ENCODE measurements around the gene TTC19.

The TTC19 gene

GRCh38 chr17:15999141-15999973, at the start of gene TTC19, which contains the start of gene ZSWIM7:
Gene TTC19 (plus strand): TSS chr17:15999824. CDS start chr17:15999849, 25 bp downstream.
Gene ZSWIM7 (minus strand): TSS chr17:15999704. CDS start chr17:15999594, 110 bp downstream.
- DNase-seq (ENCODE audit: low read depth): peak; percentile 87

GRCh38 chr17:15951368-15952047, 48.1 kb upstream of the TTC19 start:
- DNase-seq (ENCODE audit: low read depth): no peak

- no peak for DNase-seq (ENCODE audit: low read depth)
Measured at GRCh38 chr17:15952048-15952532, 47.5 kb upstream of the TTC19 start.

GRCh38 chr17:15952916-15953790, 46.5 kb upstream of the TTC19 start:
- no peak for DNase-seq (ENCODE audit: low read depth)

- DNase-seq (ENCODE audit: low read depth): no peak
Measured at GRCh38 chr17:15954222-15954621, 45.4 kb upstream of the TTC19 start.

- no peak for DNase-seq (ENCODE audit: low read depth)
Measured at GRCh38 chr17:15955793-15956541, 43.7 kb upstream of the TTC19 start.

- no peak for DNase-seq (ENCODE audit: low read depth)
Measured at GRCh38 chr17:15957206-15957605, 42.4 kb upstream of the TTC19 start.

- DNase-seq (ENCODE audit: low read depth): no peak
Measured at GRCh38 chr17:15957608-15958307, 41.9 kb upstream of the TTC19 start.

GRCh38 chr17:15958484-15958854, 41.2 kb upstream of the TTC19 start:
- DNase-seq (ENCODE audit: low read depth): no peak

GRCh38 chr17:15963670-15964110, 35.9 kb upstream of the TTC19 start:
- no peak for DNase-seq (ENCODE audit: low read depth)

GRCh38 chr17:15965528-15965927, 34.1 kb upstream of the TTC19 start:
- DNase-seq (ENCODE audit: low read depth): no peak

- no peak for DNase-seq (ENCODE audit: low read depth)
Measured at GRCh38 chr17:15966183-15966878, 33.3 kb upstream of the TTC19 start.

GRCh38 chr17:15966879-15967248, 32.8 kb upstream of the TTC19 start:
- DNase-seq (ENCODE audit: low read depth): no peak

- no peak for DNase-seq (ENCODE audit: low read depth)
Measured at GRCh38 chr17:15967706-15968399, 31.8 kb upstream of the TTC19 start.

GRCh38 chr17:15969463-15969862, 30.2 kb upstream of the TTC19 start:
- DNase-seq (ENCODE audit: low read depth): no peak

- DNase-seq (ENCODE audit: low read depth): no peak
Measured at GRCh38 chr17:15970500-15970899, 29.1 kb upstream of the TTC19 start.

GRCh38 chr17:15971098-15971678, 28.4 kb upstream of the TTC19 start:
- DNase-seq (ENCODE audit: low read depth): no peak

GRCh38 chr17:15971882-15972281, 27.7 kb upstream of the TTC19 start:
- no peak for DNase-seq (ENCODE audit: low read depth)

- no peak for DNase-seq (ENCODE audit: low read depth)
Measured at GRCh38 chr17:15972497-15972951, 27.1 kb upstream of the TTC19 start.
